GM18511 (cell line): ENCODE results near the gene C5orf15.

Experiments
- ATAC-seq: cut with Tn5 transposase; IDR thresholded peaks from one replicate; pipeline ENCODE4 v1.9.1; 2021; ENCODE audit warnings: mild to moderate bottlenecking, moderate library complexity; ENCODE audit not compliant: unreplicated experiment

The C5orf15 gene

GRCh38 chr5:133925866-133926488, 42.4 kb downstream of the C5orf15 start:
- no peak for ATAC-seq

GRCh38 chr5:133925269-133925668, 43.2 kb downstream of the C5orf15 start:
- ATAC-seq = no peak

- ATAC-seq = no peak
These were observed 44.1 kb downstream of the C5orf15 start for GRCh38 chr5:133924221-133924920.

- ATAC-seq = no peak
These were observed 46.4 kb downstream of the C5orf15 start for GRCh38 chr5:133921979-133922378.

- no peak for ATAC-seq
These were observed 47.4 kb downstream of the C5orf15 start for GRCh38 chr5:133921069-133921468.

GRCh38 chr5:133919148-133920136, 49.0 kb downstream of the C5orf15 start:
- no peak for ATAC-seq

- ATAC-seq = no peak
These were observed 49.7 kb downstream of the C5orf15 start for GRCh38 chr5:133918731-133919130.

GRCh38 chr5:133918316-133918715, 50.1 kb downstream of the C5orf15 start:
- no peak for ATAC-seq

- no peak for ATAC-seq
These were observed 50.6 kb downstream of the C5orf15 start for GRCh38 chr5:133917785-133918184.

GRCh38 chr5:133916914-133917313, 51.5 kb downstream of the C5orf15 start:
- ATAC-seq = no peak

- ATAC-seq = no peak
These were observed 51.9 kb downstream of the C5orf15 start for GRCh38 chr5:133916479-133916878.

- ATAC-seq = no peak
These were observed 54.0 kb downstream of the C5orf15 start for GRCh38 chr5:133914434-133914833.

GRCh38 chr5:133913413-133914155, 54.8 kb downstream of the C5orf15 start:
- no peak for ATAC-seq

GRCh38 chr5:133912951-133913350, 55.5 kb downstream of the C5orf15 start:
- no peak for ATAC-seq

- no peak for ATAC-seq
These were observed 57.9 kb downstream of the C5orf15 start for GRCh38 chr5:133910571-133910970.

GRCh38 chr5:133909603-133910002, 58.8 kb downstream of the C5orf15 start:
- no peak for ATAC-seq

GRCh38 chr5:133907075-133907474, 61.4 kb downstream of the C5orf15 start:
- ATAC-seq = no peak

- ATAC-seq = no peak
These were observed 62.1 kb downstream of the C5orf15 start for GRCh38 chr5:133906303-133906702.
